ENCODE measurements around the gene ZBTB34.

ZBTB34 gene

DNA sequence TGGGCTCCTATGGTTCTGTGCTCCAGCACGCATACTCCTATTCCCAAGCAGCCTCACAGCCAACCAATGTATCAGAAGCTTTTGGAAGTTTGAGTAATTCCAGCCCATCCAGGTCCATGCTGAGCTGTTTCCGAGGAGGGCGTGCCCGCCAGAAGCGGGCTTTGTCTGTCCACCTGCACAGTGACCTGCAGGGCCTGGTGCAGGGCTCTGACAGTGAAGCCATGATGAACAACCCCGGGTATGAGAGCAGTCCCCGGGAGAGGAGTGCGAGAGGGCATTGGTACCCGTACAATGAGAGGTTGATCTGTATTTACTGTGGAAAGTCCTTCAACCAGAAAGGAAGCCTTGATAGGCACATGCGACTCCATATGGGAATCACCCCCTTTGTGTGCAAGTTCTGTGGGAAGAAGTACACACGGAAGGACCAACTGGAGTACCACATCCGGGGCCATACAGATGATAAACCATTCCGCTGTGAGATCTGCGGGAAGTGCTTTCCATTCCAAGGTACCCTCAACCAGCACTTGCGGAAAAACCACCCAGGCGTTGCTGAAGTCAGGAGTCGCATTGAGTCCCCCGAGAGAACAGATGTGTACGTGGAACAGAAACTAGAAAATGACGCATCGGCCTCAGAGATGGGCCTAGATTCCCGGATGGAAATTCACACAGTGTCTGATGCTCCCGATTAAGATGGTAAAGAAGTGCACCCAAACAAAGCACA is 19.9 kb downstream of the ZBTB34 start:
- ChIA-PET POLR2A (ENCODE audit: low non-redundant PET) (no interaction called here), CTCF (interaction anchor here (0.6 kb wide), 1 partner anchor 8 kb away, joined by 3 read pairs; no protein-coding TSS in a partner anchor)
- no peak overlapping the region for H3K27ac ChIP-seq
- no peak for DNase-seq (ENCODE audit: low spot score)
- TF ChIP-seq, protein P1, sequence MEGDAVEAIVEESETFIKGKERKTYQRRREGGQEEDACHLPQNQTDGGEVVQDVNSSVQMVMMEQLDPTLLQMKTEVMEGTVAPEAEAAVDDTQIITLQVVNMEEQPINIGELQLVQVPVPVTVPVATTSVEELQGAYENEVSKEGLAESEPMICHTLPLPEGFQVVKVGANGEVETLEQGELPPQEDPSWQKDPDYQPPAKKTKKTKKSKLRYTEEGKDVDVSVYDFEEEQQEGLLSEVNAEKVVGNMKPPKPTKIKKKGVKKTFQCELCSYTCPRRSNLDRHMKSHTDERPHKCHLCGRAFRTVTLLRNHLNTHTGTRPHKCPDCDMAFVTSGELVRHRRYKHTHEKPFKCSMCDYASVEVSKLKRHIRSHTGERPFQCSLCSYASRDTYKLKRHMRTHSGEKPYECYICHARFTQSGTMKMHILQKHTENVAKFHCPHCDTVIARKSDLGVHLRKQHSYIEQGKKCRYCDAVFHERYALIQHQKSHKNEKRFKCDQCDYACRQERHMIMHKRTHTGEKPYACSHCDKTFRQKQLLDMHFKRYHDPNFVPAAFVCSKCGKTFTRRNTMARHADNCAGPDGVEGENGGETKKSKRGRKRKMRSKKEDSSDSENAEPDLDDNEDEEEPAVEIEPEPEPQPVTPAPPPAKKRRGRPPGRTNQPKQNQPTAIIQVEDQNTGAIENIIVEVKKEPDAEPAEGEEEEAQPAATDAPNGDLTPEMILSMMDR (conservative IDR thresholded peaks at IDR 0.05; ENCODE audit: low read depth): no peak

DNA sequence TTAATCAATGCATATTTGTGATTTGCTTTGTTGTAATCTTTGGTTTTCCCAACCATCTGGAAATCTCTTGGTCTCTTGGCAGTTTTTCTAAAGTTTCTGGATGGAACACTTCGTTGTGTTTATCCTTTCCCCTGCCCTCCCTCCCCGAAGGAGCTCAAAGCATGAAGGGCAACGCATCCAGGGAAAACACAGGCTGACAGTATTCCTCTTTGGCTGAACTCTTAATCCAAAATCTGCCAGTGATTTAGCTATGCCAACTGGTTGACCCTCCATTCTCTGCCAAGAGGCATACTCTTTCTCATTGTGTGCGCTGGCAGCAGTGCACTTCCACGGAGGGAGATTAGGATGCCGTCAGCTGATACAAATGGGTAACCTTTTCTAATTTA is 20.5 kb downstream of the ZBTB34 start:
- TF ChIP-seq, protein P1 (conservative IDR thresholded peaks at IDR 0.05; ENCODE audit: low read depth): no peak
- H3K27ac ChIP-seq: no peak overlapping the region
- ChIA-PET CTCF (interaction anchor here (0.6 kb wide), 1 partner anchor 9 kb away, joined by 3 read pairs; no protein-coding TSS in a partner anchor), POLR2A (ENCODE audit: low non-redundant PET) (no interaction called here)
- no peak for DNase-seq (ENCODE audit: low spot score)

DNA sequence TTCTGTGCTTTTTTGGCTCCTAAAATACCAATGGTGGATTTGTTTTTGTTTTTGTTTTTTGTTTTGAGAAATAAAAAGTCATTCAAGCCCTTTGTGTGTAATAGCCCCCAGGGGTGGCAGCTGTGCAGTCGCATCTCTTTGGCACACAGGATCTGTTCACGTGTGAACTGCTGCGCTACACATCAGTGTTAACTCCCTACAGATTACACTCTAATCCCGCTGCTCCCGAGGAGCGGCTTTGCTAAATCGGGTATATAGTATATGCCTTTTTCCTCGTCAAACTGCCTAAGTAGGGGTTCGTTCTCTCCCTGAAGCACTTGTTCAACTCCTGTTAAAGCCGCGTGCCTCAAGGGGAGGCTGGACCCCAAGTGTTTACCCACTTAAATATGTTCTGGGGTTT is 22.3 kb downstream of the ZBTB34 start:
- POLR2A ChIA-PET (ENCODE audit: low non-redundant PET): no interaction called here
- no peak for DNase-seq (ENCODE audit: low spot score)
- no peak overlapping the region for H3K27ac ChIP-seq
- CTCF ChIA-PET: interaction anchor here (0.6 kb wide), 1 partner anchor 518 kb away, joined by 3 read pairs; no protein-coding TSS in a partner anchor
- TF ChIP-seq, protein P1 (conservative IDR thresholded peaks at IDR 0.05; ENCODE audit: low read depth): no peak

DNA sequence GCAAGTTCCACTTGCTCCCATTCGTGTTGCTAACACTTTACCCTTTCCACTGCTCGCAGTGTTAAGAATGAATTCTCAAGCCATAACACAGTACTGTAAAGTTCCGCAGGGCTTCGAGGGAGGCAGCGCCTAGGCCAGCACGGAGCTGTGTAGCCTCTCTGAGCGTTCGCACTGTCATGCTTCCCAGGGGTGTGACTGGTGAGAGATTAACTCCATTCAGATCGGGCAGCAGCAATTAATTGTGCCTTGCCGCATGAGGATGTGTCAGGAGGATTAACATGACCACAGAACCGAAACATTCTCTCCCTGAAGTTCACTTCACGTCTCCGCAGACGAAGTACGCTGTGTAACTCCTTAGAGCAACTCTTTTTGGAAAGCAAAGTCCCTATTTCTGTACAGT is 23.2 kb downstream of the ZBTB34 start:
- POLR2A ChIA-PET (ENCODE audit: low non-redundant PET): no interaction called here
- CTCF ChIA-PET: interaction anchor here (0.7 kb wide), 1 partner anchor 11 kb away, joined by 6 read pairs; no protein-coding TSS in a partner anchor
- DNase-seq (ENCODE audit: low spot score): no peak
- TF ChIP-seq, protein P1 (conservative IDR thresholded peaks at IDR 0.05; ENCODE audit: low read depth): no peak
- no peak overlapping the region for H3K27ac ChIP-seq

DNA sequence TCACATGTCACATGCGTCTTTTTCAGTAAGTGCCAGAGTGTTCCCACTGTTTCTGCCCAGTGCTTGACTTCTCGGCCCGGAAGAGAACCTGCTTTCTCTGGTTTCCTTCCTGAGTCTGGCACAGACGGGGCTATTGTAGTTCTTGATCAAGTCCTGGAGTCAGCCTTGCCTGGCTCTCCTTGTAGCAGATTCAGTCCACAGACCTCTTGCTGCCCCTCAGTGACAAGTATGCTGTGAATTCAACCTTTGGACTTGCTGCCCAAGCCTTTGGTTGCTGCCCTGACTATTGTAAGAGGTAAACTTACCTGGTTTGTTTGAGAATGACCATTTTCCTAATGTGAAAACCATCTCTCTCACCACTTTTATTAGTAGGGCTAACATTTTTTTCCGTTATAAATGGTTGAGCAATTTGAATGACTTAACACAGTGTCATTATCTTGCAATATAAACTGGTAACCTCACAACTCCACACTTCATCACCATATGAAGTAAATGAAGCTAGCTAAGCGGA is 24.7 kb downstream of the ZBTB34 start:
- POLR2A ChIA-PET (ENCODE audit: low non-redundant PET): no interaction called here
- CTCF ChIA-PET: no interaction called here
- DNase-seq (ENCODE audit: low spot score): no peak
- TF ChIP-seq, protein P1 (conservative IDR thresholded peaks at IDR 0.05; ENCODE audit: low read depth): no peak
- no peak overlapping the region for H3K27ac ChIP-seq

DNA sequence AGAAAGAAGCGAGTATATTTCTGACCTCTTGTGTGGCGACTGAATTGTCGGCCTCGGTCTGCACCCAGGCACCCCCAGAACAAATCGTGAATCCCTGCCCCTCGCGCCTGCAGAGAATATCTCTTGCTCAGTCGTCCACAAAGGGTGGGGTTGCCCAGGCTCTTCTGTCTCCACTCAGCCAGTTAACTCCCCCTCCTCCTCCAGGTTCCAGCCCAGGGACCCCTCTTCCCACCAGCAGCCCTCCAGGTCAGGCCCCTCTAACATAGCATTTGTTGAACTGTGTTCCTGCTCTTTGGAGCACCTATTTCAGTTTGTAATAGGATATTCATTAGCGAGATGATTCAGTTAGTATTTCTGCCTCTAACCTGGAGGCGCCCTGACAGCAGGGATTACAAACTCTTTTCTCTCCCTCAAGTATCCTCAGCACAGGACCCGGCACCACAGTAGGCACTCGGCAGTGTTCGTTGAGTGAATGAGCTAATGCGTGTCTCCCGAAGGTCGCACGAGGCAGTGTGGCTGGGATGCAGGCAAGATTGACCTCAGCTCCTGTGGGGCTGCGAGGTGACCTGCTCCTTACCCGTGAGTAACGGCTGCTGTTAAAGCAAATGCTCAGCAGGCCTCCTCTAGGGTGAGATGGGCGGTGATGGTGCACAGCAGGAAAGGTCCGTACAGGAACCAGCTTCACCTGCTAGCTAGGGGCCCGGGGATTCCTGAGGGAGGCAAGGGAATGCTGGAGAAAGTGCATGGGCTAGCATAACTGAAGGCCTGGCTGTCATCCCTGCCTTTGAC is 25.8 kb downstream of the ZBTB34 start:
- ChIA-PET CTCF (interaction anchor here (0.6 kb wide), 1 partner anchor 10 kb away, joined by 4 read pairs; no protein-coding TSS in a partner anchor), POLR2A (ENCODE audit: low non-redundant PET) (interaction anchor here (0.5 to 0.6 kb wide), 3 partner anchors 20 to 1611 kb away, joined by 3 to 6 read pairs (median 4); no protein-coding TSS in a partner anchor)
- DNase-seq (ENCODE audit: low spot score): no peak
- TF ChIP-seq, protein P1 (conservative IDR thresholded peaks at IDR 0.05; ENCODE audit: low read depth): no peak
- 0 out of 2 replicates have a peak overlapping the region, but pooled peaks have one; percentile 3 for H3K27ac ChIP-seq

Measured in RWPE1 (cell line).